Ascending aorta (tissue), 2 donors: Measurements from ENCODE around the gene LYPD6B. TPM values are rescaled to one million over a fixed set of nuclear protein-coding genes. Genes with fewer than 3 reads are reported as not detected.

ENCODE experiments used
- DNase-seq, 2 donors: peaks; one replicate each; pipeline ENCODE4 v3.0.0-alpha.2; 2019; ENCODE audit warnings: low spot score in 2 of 2
- H3K27ac ChIP-seq, 2 donors: fragments of 200-600 bp; sonication (generic); one replicate each; pipeline ENCODE4 v1.5.1; 2016 to 2017; ENCODE audit warnings: mild to moderate bottlenecking in 1 of 2
- H3K27me3 ChIP-seq: fragments of 200-600 bp; sonication (generic); one replicate; pipeline ENCODE4 v1.5.1; 2017
- H3K36me3 ChIP-seq, 2 donors: fragments of 200-600 bp; sonication (generic); one replicate each; pipeline ENCODE4 v1.5.1; 2016
- H3K4me1 ChIP-seq, 2 donors: fragments of 200-600 bp; sonication (generic); one replicate each; pipeline ENCODE4 v1.5.1; 2016 to 2017; ENCODE audit warnings: mild to moderate bottlenecking in 1 of 2
- H3K4me3 ChIP-seq, 2 donors: fragments of 200-600 bp; sonication (generic); one replicate each; pipeline ENCODE4 v1.5.1; 2016 to 2017; ENCODE audit warnings: mild to moderate bottlenecking in 1 of 2
- H3K9me3 ChIP-seq, 2 donors: fragments of 200-600 bp; sonication (generic); one replicate each; pipeline ENCODE4 v1.5.1; 2016
- CTCF ChIP-seq, 3 experiments: fragments of 200-600 bp in 2 of 3; fragments of 450-650 bp in 1 of 3; sonication (generic) in 2 of 3; IDR thresholded peaks; one replicate each; pipeline ENCODE4 v1.5.1; 2016 to 2019; ENCODE audit warnings: antibody characterized with exemption in 3 of 3, mild to moderate bottlenecking in 1 of 3, moderate library complexity in 1 of 3
- intact Hi-C: fragments of 100-400 bp; cut with DNase I; formaldehyde crosslinking; loops from one replicate; pipeline ENCODE4 v1.15.1; 2023
- total RNA-seq: library from RNA; depleted of rRNA; stranded (reverse); fragments of >200 nt; gene quantifications from one replicate; pipeline ENCODE4 v1.1.0, GENCODE V29; 2016

LYPD6B gene
- total RNA-seq, 1 donor from 2014 or later = not detected

DNA sequence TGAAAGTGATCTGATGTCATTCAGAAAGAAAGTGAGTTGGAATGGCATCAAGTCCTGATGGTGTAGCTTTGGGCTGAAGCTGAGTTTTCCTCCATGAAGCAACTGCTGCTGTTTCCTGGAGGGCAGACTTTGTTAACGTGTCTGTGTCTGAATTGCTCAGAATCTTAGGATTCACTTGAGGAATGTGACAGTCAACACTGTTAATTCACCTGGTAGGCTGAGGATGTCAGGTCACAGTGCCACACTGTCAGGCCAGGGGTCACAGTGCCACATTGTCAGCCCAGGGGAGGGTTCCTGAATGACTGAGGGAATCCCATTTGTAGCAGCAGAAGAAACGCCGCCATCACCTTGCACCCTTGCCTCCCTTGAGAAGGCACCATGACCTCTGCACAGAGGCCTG lies 39.4 kb downstream of the LYPD6B start:
- H3K27ac ChIP-seq = no peak overlapping the region
- TF ChIP-seq CTCF (IDR thresholded peaks at IDR 0.05) = no peak
- no peaks in the 10 kb centered on the region for H3K36me3 ChIP-seq
- H3K9me3 ChIP-seq = no peaks in the 10 kb centered on the region
- peaks cover 0 to 8% of the 10 kb centered on the region in 2 donors for H3K4me1 ChIP-seq
- H3K4me3 ChIP-seq = no peak overlapping the region
- DNase-seq = no peak
- intact Hi-C loops = no loop called here
- H3K27me3 ChIP-seq = no peaks in the 10 kb centered on the region

DNA sequence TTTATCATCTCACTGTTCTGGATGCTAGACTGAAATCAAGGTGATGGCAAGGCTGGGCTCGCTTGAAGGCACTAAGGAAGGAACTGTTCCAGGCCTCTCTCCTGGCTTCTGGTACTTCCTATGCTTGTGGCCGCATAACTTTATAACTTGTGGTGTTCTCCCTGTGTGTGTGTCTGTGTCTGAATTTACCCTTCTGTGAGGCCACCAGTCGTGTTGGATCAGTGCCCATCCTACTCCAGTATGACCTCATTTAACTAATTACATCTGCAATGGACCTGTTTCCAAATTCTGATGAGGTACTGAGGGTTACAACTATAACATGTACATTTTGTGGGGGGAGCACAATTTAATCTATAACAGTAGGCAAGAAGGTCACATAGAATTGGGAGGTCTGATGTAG lies 41.6 kb downstream of the LYPD6B start:
- Histone ChIP-seq H3K27ac (no peak overlapping the region), H3K36me3 (no peaks in the 10 kb centered on the region), H3K4me3 (no peak overlapping the region), H3K9me3 (no peaks in the 10 kb centered on the region), H3K4me1 (peaks cover 0 to 11% of the 10 kb centered on the region in 2 donors), H3K27me3 (no peaks in the 10 kb centered on the region)
- DNase-seq = no peak
- no peak for TF ChIP-seq CTCF (IDR thresholded peaks at IDR 0.05)
- intact Hi-C loops = no loop called here

DNA sequence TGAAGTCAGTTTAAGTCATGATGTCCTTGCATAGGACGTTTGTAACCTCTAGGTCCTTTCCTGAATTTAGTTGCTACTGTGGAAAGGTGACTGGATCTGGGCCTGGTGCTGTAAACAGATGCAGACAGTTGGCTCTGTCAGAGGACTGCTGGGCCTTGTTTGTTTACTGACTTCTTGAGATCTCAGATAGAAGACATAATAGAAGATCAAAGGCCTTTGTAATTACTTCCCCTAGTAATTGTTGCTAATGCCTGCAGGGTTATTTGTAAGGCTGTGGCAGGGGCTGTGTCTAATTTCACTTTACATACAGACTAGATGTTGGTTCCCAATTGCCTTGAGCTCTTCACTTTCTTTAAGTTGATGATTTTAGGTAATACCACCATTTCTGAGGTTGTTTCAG lies 42.5 kb downstream of the LYPD6B start:
- no peak overlapping the region for H3K27ac ChIP-seq

GRCh38 chr2:149082079-149082478 lies 43.6 kb downstream of the LYPD6B start:
- no peak overlapping the region for H3K4me3 ChIP-seq
- H3K9me3 ChIP-seq = no peaks in the 10 kb centered on the region
- no peak for DNase-seq
- H3K36me3 ChIP-seq = no peaks in the 10 kb centered on the region
- no peak overlapping the region for H3K27ac ChIP-seq
- intact Hi-C loops = no loop called here
- no peak for TF ChIP-seq CTCF (IDR thresholded peaks at IDR 0.05)
- H3K27me3 ChIP-seq = no peaks in the 10 kb centered on the region
- peaks cover 0 to 8% of the 10 kb centered on the region in 2 donors for H3K4me1 ChIP-seq

More for the DNA sequence above, 42.5 kb downstream of the LYPD6B start:
- no peaks in the 10 kb centered on the region for H3K9me3 ChIP-seq
- H3K27me3 ChIP-seq = no peaks in the 10 kb centered on the region
- peaks cover 0 to 13% of the 10 kb centered on the region in 2 donors for H3K4me1 ChIP-seq
- TF ChIP-seq CTCF (IDR thresholded peaks at IDR 0.05) = no peak
- intact Hi-C loops = no loop called here
- DNase-seq = no peak
- H3K4me3 ChIP-seq = no peak overlapping the region
- no peaks in the 10 kb centered on the region for H3K36me3 ChIP-seq

DNA sequence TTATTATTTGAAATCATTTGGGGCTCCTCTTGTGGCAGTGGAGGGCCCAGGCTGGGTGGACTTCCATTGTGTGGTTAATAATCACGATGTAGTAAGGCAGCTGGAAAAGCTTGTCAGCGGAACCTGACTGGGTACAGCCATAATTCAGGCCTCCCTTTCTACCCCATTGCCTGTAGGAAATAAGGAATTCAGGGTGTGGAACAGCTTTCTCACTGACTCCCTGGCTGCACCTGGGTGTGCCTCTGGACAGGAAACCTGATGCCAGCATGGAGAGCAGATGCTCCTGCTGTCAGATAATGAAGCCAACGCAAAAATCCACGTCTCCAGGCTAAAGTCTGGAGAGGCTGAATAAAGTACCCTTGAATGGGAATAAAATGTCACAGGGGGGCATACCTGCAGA lies 44.2 kb downstream of the LYPD6B start:
- intact Hi-C loops = no loop called here
- H3K4me1 ChIP-seq = peaks cover 0 to 5% of the 10 kb centered on the region in 2 donors
- H3K9me3 ChIP-seq = no peaks in the 10 kb centered on the region
- DNase-seq = no peak
- no peaks in the 10 kb centered on the region for H3K36me3 ChIP-seq
- no peak overlapping the region for H3K4me3 ChIP-seq
- H3K27me3 ChIP-seq = no peaks in the 10 kb centered on the region
- no peak overlapping the region for H3K27ac ChIP-seq
- TF ChIP-seq CTCF (IDR thresholded peaks at IDR 0.05) = no peak
